GM03348 (cell line): ENCODE measurements around the gene PRICKLE4.
A peak's percentile ranks its signal among the peaks of the same experiment; 100 is the strongest.
"Not testable (repeated sequence)": the region's sequence is repeated elsewhere in the genome, so short reads cannot be mapped to it uniquely, and the experiment has no call there.

ENCODE experiments used
- DNase-seq: peaks from one replicate; pipeline ENCODE4 v3.0.0; 2012; ENCODE audit warnings: low spot score

Gene PRICKLE4

GRCh38 chr6:41744236-41744787, 36.3 kb upstream of the PRICKLE4 start:
- no peak for DNase-seq

DNA sequence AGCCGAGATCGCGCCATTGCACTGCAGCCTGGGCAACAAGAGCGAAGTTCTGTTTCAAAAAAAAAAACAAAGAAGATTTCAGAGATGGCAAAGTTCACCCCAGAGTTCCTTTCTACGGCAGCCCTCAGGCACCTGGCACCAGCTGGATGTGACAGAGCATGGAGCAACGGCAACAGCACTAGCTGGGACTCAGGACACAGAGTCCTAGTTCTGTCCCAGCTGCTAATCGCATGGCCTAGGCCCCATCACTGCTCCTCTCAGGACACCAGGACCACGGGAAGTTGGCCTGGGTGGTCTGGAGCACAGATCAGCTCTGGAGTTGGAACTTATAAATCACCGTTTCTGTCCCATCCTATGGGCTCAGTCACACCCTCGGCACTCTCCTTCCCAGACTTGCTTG, 34.5 kb upstream of the PRICKLE4 start:
- DNase-seq = no peak

GRCh38 chr6:41747256-41748101, 33.1 kb upstream of the PRICKLE4 start, which contains the start of gene PGC:
PGC (minus strand) TSS chr6:41747397; CDS start chr6:41747334, 63 bp downstream.
- DNase-seq = no peak

DNA sequence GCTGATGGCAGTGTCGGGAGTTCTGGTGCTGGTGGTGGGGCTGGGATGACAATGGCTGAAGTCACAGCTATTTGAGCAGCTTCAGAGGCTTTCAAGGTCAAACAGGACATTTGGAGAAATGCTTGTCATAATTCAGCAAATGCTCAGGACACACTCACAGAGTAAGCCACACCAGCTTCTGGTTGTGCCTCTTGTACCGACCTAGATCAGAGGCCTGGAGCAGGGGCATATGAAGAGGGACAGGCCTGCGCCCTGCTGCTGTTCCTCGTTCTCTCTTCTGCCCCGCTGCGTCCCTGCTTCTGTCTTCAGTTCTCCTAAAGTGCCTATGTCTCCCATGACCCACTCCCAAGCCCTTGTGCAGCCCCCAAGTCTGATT, 32.5 kb upstream of the PRICKLE4 start:
- no peak for DNase-seq

- DNase-seq = no peak
Measured at GRCh38 chr6:41748542-41748941, 32.0 kb upstream of the PRICKLE4 start.

DNA sequence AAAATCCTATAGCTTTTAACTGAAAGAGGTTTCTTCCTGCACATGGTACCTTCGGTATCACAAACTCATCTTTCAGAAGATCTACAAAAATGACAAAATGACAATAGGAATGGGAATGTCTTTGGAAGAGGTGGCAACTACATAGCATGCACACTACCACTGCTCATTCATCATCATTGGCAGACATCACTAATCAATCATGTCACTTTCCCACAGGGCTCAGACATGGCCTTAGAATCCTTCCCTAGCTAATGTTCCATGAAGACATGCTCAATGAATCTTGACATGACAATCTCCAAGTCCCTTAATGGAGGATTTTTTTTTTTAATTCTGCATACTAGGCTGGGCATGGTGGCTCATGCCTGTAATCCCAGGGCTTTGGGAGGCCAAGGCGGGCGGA, 30.2 kb upstream of the PRICKLE4 start:
- DNase-seq = no peak

GRCh38 chr6:41755895-41756294, 24.7 kb upstream of the PRICKLE4 start:
- no peak for DNase-seq

GRCh38 chr6:41756354-41756753, 24.2 kb upstream of the PRICKLE4 start:
- no peak for DNase-seq

GRCh38 chr6:41757271-41757670, 23.3 kb upstream of the PRICKLE4 start:
- DNase-seq = no peak

DNA sequence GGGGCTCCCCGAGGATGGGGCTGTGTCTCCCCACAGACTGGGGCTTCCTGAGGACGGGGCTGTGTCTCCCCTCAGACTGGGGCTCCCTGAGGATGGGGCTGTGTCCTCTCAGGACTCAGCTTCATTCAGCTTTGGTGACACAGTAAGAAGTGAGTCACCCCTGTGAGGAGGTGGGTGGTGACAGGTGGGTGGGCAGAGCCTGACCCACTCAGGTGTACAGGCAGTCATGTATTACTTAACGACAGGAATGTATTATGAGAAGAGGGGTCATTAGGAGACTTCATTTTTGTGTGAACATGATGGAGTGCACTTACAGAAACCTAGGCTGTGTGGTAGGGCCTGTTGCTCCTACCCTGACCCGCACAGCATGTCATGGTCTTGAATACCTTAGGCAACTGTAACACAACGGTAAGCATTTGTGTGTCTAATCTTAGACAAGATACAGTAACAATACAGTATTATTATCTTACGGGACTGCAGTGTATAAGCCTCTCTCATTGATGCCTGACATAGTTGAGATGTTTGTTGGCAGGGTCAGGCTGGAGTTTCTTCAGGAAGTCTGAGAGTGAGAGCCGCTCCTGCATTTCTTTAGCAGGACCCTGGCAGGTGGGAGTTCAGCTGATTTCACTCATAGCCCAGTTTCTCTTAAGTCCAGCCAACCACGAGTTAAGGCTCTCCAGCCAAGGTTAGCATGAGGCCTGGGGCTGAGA, 22.5 kb upstream of the PRICKLE4 start:
- no peak for DNase-seq

DNA sequence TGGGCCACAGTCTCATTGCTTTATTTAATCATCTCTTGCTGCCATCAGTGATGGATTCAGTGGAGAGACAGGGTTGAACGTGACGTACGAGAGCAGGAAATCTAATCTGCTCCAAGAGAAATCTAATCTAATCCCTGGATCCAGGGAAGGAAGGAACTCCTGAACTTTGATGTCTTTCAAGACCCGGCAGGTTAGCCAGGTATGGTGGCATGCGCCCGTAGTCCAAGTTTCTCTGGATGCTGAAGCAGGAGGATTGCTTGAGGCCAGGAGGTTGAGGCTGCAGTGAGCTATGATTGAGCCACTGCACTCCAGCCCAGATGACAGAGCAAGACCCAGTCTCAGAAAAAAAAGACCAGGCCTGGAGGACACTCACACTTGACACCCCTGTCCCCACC, 21.9 kb upstream of the PRICKLE4 start:
- DNase-seq = no peak

- no peak for DNase-seq
Measured at GRCh38 chr6:41759106-41759904, 21.3 kb upstream of the PRICKLE4 start.

DNA sequence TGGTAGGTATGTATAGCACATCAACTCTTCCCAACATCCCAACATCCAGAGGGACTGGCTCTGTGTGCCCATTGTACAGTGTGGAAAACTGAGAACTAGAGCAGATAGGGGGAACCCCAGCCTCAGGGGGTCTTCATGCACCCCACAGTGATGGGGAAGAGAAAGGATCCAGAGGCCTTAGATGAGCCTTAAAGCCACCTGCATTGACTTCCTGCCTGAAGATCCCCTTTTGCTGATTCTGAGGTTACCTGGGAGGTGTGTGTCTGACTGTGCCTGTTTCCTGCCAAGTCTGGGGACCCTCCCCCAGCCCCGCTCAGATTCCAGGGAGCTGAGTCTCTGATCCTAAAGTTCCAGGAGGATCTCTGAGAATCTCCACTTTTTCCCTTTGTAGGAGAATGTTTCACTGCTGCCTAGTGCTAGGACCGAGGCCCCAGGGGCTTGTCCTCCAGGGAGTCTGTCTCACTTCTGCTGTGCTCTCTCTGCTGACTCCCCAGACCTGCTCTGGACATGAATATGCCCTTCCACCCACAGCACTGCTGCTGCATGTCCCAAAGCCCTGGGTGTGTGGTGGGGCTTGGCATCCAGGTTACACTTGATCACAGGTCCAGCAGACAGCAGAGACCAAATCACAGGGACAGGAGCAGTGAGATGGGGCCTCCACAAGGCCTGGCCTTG, 20.5 kb upstream of the PRICKLE4 start:
- DNase-seq = no peak

GRCh38 chr6:41763470-41763869, 17.1 kb upstream of the PRICKLE4 start:
- no peak for DNase-seq

DNA sequence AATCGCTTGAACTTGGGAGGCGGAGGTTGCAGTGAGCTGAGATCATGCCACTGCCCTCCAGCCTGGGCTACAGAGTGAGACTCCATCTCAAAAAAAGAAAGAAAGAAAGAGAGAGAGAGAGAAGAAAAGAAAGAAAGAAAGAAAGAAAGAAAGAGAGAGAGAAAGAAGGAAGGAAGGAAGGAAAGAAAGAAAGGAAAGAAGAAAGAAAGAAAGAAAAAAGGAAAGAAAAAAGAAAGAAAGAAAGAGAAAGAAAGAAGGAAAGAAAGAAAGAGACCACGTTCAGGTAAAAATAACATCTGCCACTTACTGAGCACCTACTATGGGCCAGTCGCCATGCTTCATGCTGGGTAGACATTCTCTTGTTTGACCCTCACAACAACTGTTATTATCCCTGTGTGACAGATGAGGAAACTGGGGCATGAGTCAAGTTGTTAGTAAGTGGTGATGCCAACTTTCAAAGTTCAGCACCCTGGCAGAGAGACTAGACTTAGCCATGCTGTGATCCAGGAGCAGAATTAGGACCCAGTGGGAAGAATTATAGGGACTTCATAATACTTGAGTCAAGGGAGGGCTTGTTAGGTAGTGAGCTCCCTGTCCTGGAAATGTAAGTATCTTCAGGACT, 14.4 kb upstream of the PRICKLE4 start:
- not testable (repeated sequence) for DNase-seq

DNA sequence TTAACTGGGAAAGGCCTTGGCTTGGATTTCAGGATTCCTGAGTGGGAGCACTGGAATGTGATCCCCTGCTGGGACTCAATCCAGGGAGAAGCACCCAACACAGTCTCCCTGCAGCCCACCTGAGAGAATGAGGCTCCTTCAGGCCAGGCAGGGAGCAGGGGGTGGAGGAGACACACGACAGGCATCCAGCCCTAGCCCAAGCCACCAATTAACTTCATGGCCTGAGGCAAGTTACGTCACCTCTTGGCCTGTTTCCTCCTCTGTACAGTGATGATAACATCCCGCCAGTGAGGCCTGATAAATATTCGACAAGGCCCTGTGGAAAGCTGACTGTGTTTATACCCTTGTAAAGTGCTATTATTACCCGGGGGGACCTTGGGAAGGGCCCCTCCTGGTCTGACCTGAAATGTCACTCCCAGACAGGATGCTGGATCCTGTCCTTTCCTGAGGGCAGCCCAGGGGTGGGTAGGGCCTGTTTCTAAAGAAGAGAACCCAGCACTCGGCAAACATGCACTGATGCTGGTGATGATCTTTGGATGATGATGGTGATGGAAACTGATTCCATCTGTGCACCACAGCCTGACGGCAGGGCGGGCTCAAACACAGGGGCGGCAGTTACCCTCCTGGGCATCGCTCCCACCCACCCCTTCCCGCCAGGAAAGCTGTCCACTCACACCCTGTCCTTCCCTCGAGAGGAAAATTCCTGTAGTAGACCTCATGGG, 13.3 kb upstream of the PRICKLE4 start:
- DNase-seq = peak; percentile 77

DNA sequence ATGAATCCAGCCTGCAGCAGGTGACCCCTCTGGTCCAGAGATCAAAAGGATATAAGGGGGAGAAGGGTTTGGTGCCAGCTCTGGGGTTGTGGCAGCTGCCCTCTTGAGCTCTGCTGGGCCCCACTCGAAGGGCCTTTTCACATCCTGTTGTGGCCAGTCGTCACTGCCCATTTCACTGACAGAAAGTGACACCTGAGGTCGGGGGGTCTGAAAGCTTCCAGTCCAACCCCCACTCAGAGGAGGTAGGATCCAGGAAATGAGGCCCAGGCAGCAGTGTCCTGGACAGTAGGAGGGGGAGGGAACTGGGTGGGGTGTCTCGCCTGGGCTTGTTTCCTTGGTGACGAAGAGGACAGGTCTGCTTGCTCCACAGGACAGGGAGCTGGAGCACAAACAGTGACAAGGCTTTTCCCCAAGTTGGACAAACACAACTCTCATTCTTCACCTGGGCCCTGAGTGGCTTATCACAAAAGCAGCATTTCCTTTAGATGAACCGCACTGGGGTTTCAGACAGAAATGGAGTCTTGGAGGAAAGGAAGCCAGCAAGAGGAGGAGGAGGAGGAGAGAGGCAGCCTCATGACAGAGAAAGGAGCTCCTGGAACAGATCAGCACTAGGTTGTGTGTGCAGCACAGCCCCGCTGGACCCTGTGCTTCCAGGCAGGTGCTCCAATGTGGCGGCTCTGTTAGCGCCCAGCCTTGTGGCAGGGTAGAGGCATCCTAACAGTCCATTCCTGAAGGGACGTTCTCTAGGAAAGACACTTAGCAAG, 11.9 kb upstream of the PRICKLE4 start:
- DNase-seq = no peak

- no peak for DNase-seq
Measured at GRCh38 chr6:41769376-41769775, 11.2 kb upstream of the PRICKLE4 start.

- no peak for DNase-seq
Measured at GRCh38 chr6:41770381-41771057, 10.1 kb upstream of the PRICKLE4 start.
